ENCODE results near the gene TGFBR3L.
"Not testable (repeated sequence)": the region's sequence is repeated elsewhere in the genome, so short reads cannot be mapped to it uniquely, and the experiment has no call there.

The TGFBR3L gene

DNA sequence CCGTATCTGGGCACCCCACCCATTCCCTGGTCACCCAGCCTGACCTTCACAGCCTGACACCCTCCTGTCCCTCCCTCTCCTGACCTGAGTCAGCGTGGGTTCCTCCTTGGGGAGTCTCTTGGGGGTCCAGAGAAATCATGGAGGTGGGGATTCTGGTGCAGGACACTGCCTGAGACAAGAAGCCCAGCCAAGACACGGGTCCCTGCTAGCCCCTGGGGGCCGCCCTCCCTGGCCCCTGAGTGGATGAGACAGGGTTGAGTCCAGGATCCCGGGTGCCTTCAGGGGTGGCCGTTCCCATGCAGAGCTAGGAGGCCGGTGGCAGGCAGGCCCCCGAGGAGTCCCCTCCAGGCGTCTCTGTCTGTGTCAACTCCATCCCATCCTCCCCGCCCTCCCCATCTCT is 9.4 kb upstream of the TGFBR3L start:
- no peak for DNase-seq

DNA sequence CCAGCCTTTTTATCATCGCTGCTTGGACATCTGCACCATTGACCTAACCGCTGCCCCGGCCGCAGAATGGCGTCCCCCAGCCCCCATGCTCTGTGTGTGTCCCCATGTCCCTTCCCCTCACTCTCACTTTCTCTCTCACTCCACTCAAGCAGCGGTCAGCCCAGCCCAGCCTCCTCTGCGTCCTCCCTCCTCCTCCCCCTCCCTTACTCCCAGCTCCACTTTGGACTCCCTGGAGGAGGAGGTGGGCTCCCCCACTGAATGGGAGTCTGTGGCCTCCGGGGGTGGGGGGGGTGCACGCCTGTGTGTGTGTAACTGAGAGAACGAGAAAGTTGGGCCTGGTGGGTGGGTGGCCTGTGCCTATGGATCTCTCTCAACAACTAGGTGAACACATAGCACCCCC is 8.8 kb upstream of the TGFBR3L start:
- no peak for DNase-seq

GRCh38 chr19:7907122-7907521 is 7.5 kb upstream of the TGFBR3L start:
- DNase-seq = no peak

DNA sequence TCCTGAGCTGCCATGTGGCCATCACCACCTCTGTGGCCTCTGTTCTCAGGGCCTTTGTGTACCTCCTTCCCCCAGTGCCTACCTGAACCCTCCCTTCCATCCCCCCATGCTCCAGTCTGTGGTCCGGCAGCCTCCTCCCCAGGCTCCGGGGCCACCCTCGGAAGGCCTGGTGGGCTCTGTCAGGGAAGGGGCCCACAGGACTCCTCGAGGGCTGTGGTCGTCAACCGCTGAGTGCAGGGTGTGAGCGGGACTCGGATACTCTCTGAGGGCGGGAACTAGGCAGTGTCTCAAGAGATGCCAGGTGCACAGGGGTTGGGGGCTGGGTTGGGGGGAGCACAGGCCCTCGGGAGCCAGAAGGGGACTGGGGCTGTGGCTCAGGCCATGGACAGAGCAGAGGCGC is 7.1 kb upstream of the TGFBR3L start:
- DNase-seq = no peak

DNA sequence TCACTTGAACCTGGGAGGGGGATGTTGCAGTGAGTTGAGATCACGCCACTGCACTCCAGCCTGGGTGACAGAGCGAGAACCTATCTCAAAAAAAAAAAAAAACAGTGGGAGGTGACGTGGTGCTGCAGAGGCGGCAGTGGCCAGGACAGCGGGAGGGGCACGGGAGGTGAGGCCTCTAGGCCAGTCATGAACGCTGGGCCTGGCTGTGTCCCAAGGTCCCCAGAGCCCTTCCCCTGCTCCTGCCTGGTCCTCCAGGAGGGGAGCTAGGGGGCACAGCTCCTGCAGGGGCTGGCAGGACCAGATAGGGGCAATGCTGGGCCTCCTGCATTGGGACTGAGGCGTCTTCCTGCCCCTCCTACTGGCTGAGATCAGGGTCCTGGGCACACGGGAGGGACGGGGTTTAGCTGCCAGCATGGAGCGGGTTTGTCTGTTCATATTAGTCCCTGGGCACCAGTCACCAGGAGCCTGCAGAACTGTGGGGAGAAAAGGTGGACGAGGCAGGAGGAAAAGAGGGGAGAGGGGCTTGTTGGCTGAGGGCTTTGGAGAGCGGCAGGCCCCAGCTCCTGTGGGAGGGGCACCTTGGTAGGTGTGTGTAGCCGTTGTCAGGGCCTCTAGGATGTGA is 6.4 kb upstream of the TGFBR3L start:
- no peak for DNase-seq

- DNase-seq = no peak
These were observed 5.7 kb upstream of the TGFBR3L start for GRCh38 chr19:7908742-7909461.

DNA sequence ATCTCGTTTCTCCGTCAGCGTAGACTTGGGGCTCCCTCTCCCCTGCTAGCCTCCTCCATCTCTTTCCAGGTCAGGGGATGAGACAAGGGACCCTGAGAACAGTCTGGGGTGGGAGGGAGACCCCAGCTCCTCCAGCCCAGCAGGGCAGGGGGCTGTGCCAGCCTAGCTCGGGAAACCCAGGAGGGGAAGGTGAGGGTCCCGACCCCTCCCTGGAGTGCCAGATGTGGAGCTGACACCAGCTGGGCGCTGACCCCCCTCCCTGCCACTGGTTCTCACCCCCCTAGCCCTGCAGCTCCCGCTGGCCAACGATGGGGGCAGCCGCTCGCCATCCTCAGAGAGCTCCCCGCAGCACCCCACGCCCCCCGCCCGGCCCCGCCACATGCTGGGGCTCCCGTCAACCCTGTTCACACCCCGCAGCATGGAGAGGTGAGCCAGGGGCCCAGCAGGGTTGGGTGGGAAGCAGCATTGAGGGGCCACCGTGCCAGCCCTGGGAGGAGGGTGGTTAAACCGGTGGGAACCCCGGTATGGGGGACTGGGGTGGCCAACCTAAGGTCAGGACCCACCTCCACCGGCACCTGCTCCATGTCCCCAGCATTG is 5.1 kb upstream of the TGFBR3L start:
- DNase-seq = no peak

DNA sequence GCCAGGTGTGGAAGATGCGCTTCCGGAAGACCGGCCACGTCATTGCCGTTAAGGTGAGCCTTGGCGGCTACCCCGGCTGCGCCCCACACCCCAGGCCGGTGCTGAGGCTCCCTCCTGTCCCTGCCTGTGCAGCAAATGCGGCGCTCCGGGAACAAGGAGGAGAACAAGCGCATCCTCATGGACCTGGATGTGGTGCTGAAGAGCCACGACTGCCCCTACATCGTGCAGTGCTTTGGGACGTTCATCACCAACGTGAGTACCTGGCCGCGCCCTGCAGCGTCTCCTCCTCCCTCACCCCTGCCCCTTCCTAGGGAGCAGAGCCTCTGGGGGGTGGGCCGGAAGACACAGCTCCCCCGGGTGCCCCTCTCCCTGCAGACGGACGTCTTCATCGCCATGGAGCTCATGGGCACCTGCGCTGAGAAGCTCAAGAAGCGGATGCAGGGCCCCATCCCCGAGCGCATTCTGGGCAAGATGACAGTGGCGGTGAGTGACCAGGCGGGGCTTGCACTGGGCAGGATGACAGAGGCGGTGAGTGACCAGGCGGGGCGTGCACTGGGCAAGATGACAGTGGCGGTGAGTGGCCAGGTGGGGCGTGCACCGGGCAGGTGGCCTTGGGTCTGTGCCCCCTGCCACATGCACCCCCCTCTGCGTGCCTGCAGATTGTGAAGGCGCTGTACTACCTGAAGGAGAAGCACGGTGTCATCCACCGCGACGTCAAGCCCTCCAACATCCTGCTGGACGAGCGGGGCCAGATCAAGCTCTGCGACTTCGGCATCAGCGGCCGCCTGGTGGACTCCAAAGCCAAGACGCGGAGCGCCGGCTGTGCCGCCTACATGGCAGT is 4.1 kb upstream of the TGFBR3L start:
- DNase-seq = no peak

DNA sequence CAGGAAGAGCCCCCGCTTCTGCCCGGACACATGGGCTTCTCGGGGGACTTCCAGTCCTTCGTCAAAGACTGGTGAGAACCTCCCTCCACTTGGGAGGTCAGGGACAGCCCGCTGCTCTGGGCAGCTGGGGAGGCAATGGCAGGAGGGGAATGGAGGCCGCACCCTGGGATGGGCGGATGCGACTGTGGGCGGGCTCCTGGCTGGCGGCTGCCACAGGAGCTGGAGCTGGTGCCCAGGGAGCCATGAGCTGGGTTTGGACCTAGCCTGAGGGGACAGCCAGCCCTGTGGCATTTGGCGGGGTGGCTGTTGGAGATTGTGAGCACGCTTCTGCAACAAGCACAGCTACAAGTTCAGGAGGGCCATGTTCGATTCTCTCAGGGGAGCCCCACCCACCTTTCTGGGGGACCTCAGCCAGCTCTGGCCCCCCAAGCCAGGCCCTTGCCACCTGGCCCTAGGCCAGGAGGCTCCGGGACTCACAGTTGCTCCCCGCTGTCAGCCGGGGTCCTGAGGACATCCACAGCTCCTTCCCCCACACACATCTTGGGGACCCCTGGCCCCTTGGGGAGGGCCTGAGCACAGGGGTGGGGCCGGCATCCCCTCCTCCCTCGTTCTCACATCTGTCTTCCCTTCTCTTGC is 3.0 kb upstream of the TGFBR3L start:
- DNase-seq = no peak

DNA sequence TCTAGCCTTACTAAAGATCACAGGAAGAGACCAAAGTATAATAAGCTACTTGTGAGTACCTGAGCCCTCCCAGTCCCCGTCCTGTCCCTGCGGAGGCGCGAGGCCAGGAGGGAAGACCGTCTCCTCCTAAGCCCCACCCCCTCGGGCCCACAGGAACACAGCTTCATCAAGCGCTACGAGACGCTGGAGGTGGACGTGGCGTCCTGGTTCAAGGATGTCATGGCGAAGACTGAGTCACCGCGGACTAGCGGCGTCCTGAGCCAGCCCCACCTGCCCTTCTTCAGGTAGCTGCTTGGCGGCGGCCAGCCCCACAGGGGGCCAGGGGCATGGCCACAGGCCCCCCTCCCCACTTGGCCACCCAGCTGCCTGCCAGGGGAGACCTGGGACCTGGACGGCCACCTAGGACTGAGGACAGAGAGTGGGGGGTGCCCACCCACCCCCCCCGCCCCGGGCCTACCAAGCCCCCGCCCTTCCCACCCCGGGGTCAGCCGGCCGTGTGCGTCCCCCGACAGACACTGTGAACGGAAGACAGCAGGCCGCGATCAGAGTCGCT is 2.4 kb upstream of the TGFBR3L start:
- DNase-seq = no peak

DNA sequence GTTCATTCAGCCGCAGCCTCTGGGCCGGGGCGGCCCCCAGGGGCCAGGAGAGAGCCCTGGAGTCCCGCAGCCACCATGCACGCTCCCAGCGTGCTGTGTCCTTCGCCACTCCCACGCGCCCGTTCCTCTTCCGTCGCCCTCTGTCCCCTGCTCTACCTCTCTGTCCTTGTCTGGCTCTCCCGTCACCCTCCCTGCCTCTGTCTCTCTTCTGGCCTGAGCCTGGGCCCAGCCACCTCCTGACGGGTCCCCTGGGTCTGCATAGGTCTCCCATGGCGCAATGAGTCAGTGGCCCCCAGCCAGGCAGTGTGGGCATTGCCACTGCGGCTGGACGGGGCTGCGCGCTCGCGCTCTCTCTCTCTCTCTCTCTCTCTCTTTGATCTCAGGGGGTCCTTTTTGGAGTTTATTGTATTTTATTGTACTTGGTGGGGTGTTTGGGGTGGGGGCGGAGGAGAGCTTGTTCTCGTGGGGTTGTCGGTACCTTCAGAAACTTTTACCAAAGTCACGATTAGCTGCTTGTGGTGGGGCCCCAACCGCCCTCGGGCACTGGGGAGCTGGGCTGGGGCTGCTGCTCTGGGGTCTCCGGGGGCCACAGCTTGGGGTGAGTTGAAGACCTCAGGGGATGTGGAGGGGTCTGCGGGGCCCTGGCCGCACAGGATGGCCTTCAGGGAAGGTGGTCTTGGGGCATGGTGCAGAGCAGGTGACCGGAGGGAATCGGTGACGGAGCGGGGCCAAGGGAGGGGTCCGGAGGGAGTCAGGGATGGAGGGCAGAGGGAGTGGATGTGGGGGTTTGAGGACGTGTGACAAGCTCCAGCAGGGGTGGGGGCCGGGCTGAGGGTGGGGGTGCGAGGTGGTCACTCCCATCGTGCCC is 1.7 kb upstream of the TGFBR3L start:
- no peak for DNase-seq

DNA sequence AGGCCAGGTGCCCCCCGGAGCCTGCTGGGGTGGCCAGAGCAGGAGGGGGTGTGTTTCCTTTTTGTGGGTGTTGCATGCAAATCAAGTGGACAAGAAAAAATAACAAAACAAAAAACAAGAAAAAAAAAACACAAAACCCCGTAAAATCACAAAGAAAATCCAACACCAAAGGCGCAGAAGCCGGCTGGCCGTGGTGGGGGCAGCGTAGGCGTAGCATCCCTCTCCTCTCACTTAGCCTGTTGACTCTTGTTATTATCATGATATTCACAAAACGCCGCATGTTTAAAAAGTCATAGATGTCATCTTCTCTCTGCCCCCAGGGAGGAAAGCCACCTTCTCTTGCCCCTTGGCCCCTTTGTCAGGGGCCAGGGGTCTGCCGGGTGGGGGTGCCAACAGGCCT is 978 bp upstream of the TGFBR3L start:
- no peak for DNase-seq

DNA sequence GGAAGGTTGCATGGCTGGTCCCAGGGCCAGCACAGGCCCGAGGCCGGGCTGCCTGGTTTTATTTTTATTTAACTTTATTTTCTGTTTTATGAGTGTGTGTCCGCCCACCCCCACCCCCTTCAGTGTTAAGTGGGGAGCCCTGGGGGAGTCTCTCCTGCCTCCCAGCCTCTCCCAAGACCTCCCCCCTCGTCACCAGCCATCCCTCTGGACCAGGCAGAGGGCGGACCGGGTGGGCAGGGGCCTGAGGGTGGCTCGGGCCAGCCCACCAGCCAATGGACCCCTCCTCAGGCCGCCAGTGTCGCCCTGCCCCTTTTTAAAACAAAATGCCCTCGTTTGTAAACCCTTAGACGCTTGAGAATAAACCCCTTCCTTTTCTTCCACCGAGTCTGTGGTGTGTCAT is 531 bp upstream of the TGFBR3L start:
- no peak for DNase-seq

GRCh38 chr19:7915250-7916102 is 846 bp downstream of the TGFBR3L start:
- DNase-seq = no peak

- DNase-seq = no peak
These were observed 1.7 kb downstream of the TGFBR3L start for GRCh38 chr19:7916103-7916954.

DNA sequence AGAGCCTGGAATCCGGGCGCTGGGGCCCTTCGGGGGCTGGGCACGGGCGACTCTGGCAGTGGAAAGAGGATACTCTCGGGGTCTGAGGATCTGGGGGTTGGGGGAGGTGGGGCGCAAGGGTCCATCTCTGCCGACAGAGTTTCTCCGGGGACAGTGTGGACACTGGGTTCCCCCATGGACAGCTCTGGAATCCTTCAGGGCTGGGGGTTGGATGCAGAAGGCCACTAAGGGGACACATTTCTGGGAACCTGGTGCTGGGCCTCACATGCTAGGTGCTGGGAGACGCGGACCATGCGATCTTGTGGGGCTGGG is 2.3 kb downstream of the TGFBR3L start:
- DNase-seq = no peak

- peak; percentile 30 for DNase-seq
These were observed 2.8 kb downstream of the TGFBR3L start for GRCh38 chr19:7917267-7918061.

- DNase-seq = not testable (repeated sequence)
These were observed 3.5 kb downstream of the TGFBR3L start for GRCh38 chr19:7918062-7918614.

Data from NCI-H1436 (cell line).